ENCODE data around the gene CPB1.

DNA sequence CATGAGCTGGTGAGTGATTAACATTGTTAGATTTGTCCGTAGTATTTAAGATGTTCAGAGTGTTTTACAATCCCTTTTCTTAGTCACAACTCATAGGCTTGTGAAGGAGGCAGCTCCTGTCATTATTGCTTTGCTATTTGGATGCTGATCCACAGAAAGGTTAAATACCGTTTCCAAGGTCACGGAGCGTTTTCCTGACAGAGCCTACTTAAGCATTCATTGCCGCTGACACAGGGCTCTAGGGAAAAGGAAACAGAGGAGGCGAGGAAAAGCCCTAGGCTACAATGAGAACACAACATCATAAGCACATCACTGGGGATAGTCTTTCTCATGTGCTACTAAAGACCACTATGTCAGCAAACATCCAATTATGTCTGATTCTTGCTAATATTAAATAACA, 38.5 kb upstream of the CPB1 start:
- TF ChIP-seq, protein P1, sequence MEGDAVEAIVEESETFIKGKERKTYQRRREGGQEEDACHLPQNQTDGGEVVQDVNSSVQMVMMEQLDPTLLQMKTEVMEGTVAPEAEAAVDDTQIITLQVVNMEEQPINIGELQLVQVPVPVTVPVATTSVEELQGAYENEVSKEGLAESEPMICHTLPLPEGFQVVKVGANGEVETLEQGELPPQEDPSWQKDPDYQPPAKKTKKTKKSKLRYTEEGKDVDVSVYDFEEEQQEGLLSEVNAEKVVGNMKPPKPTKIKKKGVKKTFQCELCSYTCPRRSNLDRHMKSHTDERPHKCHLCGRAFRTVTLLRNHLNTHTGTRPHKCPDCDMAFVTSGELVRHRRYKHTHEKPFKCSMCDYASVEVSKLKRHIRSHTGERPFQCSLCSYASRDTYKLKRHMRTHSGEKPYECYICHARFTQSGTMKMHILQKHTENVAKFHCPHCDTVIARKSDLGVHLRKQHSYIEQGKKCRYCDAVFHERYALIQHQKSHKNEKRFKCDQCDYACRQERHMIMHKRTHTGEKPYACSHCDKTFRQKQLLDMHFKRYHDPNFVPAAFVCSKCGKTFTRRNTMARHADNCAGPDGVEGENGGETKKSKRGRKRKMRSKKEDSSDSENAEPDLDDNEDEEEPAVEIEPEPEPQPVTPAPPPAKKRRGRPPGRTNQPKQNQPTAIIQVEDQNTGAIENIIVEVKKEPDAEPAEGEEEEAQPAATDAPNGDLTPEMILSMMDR (IDR thresholded peaks at IDR 0.05) = no peak
- no peak for TF ChIP-seq POLR2A (IDR thresholded peaks at IDR 0.05)

Data from heart left ventricle (tissue), 13 donors.